Activated naive CD8-positive, alpha-beta T cell treated with anti-CD3 and anti-CD28 coated beads, Interleukin-2, amount 10 ng/mL, durations not matched to agents 7 days and 5 days (primary cell): ENCODE data around the gene CD1B. TPM values are rescaled to one million over a fixed set of nuclear protein-coding genes. Genes with fewer than 3 reads are reported as not detected.
"Not testable (repeated sequence)": the region's sequence is repeated elsewhere in the genome, so short reads cannot be mapped to it uniquely, and the experiment has no call there.

Experiments used
- ATAC-seq: fragments of 150-1000 bp; cut with Tn5 transposase; one replicate; pipeline ENCODE4 v1.10.0; 2021; ENCODE audit warnings: low read depth, moderate library complexity
- POLR2A ChIA-PET: fragments of 350-600 bp; sonication (Branson Sonifier 250); formaldehyde crosslinking; loops from one replicate; lab custom pipeline; 2021; ENCODE audit warnings: antibody characterized with exemption; lab: Charles Lee
- DNase-seq: peaks from one replicate; pipeline ENCODE4 v3.0.0; 2021
- H3K27ac Mint-ChIP-seq: one replicate; pipeline ENCODE4 v1.8.0; 2022; ENCODE audit warnings: mild to moderate bottlenecking, mixed read lengths
- H3K27me3 Mint-ChIP-seq: one replicate; pipeline ENCODE4 v1.8.0; 2022; ENCODE audit warnings: mild to moderate bottlenecking, moderate library complexity, mixed read lengths
- H3K36me3 Mint-ChIP-seq: one replicate; pipeline ENCODE4 v1.8.0; 2021; ENCODE audit warnings: mild to moderate bottlenecking, mixed read lengths
- H3K4me1 Mint-ChIP-seq: one replicate; pipeline ENCODE4 v1.8.0; 2021; ENCODE audit warnings: mixed read lengths
- H3K4me3 Mint-ChIP-seq: one replicate; pipeline ENCODE4 v1.8.0; 2022; ENCODE audit warnings: mild to moderate bottlenecking, moderate library complexity, mixed read lengths
- H3K9me3 Mint-ChIP-seq: one replicate; pipeline ENCODE4 v1.8.0; 2021; ENCODE audit warnings: mixed read lengths
- total RNA-seq, 2 experiments: library from RNA; stranded (reverse); gene quantifications; one replicate each; pipeline ENCODE4 v1.2.3, GENCODE V29; 2021

CD1B gene
- total RNA-seq, 2 experiments from 2014 or later: not detected

DNA sequence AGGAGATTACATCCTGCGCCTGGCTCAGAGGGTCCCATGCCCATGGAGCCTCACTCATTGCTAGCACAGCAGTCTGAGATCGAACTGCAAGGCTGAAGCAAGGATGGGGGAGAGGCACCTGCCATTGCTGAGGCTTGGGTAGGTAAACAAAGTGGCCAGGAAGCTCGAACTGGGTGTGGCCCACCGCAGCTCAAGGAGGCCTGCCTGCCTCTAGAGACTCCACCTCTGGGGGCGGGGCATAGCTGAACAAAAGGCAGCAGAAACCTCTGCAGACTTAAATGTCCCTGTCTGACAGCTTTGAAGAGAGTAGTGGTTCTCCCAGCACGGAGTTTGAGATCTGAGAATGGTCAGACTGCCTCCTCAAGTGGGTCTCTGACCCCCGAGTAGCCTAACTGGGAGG lies 5.1 kb upstream of the CD1B start:
- ATAC-seq, H3K4me3 Mint-ChIP-seq, DNase-seq, H3K27ac Mint-ChIP-seq, POLR2A ChIA-PET, H3K27me3 Mint-ChIP-seq, H3K9me3 Mint-ChIP-seq, H3K36me3 Mint-ChIP-seq: not testable (repeated sequence)
- H3K4me1 Mint-ChIP-seq: peaks cover 10% of the 10 kb centered on the region

- no peak overlapping the region for H3K27ac Mint-ChIP-seq
- H3K4me3 Mint-ChIP-seq: no peak overlapping the region
- no peak for ATAC-seq
- peaks cover 10% of the 10 kb centered on the region for H3K4me1 Mint-ChIP-seq
- H3K36me3 Mint-ChIP-seq: no peaks in the 10 kb centered on the region
- H3K27me3 Mint-ChIP-seq: peaks cover 3% of the 10 kb centered on the region
- POLR2A ChIA-PET: no interaction called here
- peaks cover 1% of the 10 kb centered on the region for H3K9me3 Mint-ChIP-seq
- no peak for DNase-seq
Observed at GRCh38 chr1:158335213-158335532, 3.8 kb upstream of the CD1B start.

DNA sequence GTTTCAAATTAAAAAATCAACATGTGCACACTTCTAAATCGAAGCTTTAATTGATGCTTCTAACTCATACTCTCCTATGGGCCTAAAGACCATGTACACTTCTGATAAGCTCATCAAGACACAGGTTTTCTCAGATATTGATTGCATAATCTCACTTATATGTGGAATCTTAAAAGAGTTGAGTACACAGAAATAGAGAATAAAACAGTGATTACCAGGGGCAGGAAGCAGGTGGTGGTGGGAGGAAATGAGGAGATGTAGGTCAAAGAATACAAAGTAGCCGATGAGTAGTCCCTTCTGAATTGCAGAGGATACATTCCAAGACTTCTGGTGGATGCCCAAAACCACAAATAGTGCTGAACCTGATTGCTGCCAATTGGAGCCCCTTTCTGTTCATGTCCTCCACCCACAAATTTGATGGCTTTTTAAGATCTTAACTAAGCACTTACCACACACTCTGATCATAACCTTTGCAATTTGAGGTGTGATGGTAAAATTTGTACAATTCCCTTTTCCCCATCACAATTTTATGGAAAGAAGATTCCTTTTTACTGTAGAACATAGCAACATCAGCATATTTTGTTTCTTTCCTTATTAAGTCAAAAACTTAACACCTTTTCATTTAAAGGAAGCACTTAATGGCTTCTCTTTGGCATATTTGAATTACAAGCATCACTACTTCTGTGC lies 3.3 kb upstream of the CD1B start:
- Mint-ChIP-seq H3K9me3 (peaks cover 1% of the 10 kb centered on the region), H3K4me3 (no peak overlapping the region)

DNA sequence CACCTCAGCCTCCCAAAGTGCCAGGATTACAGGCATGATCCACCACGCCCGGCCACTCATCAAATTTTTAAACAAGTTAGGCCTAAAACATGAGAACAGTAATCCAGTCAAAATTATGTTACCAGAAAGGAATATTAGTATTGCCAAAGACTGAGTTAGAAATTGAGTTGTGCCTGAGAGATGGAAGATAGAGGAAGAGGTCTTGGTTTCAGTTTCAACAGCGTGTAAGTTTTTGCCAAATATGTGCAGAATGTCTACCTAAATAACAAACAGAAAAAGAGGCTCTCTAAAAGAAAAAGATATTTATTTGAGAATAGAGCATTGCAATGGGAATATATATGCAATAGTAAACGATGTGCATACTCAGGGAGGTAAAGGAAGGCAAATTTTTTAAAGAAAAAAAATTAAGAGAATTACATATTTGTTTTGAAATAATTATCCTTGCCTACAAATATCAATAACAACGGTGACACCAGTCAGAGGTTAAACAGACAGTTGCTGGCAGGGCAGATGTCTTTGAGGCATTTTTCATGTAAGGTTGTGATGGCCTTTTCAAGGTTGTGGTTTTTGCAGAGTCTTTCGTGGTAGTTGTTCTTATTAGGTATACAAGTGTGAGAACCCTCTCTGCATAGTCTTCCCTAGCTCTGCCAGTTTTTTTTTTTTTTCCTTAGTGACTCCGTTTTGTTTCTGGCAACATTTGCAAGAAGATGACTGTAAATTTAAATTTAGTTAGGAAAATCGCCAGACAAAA lies 2.2 kb upstream of the CD1B start:
- H3K4me1 Mint-ChIP-seq: peaks cover 10% of the 10 kb centered on the region
- DNase-seq (no peak), ATAC-seq (no peak)
- POLR2A ChIA-PET: no interaction called here
- H3K9me3 Mint-ChIP-seq: peaks cover 1% of the 10 kb centered on the region
- H3K27ac Mint-ChIP-seq: no peak overlapping the region
- no peaks in the 10 kb centered on the region for H3K36me3 Mint-ChIP-seq
- no peak overlapping the region for H3K4me3 Mint-ChIP-seq
- peaks cover 3% of the 10 kb centered on the region for H3K27me3 Mint-ChIP-seq

More for the DNA sequence above, 3.3 kb upstream of the CD1B start:
- ATAC-seq (no peak), DNase-seq (no peak)
- H3K27me3 Mint-ChIP-seq: peaks cover 3% of the 10 kb centered on the region
- peaks cover 10% of the 10 kb centered on the region for H3K4me1 Mint-ChIP-seq
- POLR2A ChIA-PET: no interaction called here
- no peaks in the 10 kb centered on the region for H3K36me3 Mint-ChIP-seq
- H3K27ac Mint-ChIP-seq: no peak overlapping the region

DNA sequence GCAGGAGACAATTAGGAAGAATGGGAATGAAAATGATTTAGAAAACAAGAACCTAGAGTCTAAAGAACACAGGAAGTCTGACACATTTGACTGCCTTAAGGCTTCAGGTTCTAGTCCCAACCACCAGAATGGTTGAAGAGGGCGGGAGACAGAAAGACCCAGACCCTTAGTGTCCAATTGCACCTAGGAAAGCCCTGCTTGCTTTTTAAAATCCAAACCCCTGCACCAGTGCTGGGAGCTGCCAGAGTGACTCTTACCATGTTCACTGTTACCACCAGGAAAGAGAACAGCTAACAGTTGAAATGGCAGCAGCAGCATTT lies 265 bp downstream of the CD1B start:
- POLR2A ChIA-PET: no interaction called here
- ATAC-seq (no peak), DNase-seq (no peak)
- Mint-ChIP-seq H3K4me3 (no peak overlapping the region), H3K9me3 (no peaks in the 10 kb centered on the region), H3K36me3 (no peaks in the 10 kb centered on the region), H3K4me1 (peaks cover 10% of the 10 kb centered on the region), H3K27ac (no peak overlapping the region), H3K27me3 (peaks cover 3% of the 10 kb centered on the region)

GRCh38 chr1:158330391-158331105 lies 783 bp downstream of the CD1B start:
- Mint-ChIP-seq H3K9me3 (no peaks in the 10 kb centered on the region), H3K4me3 (no peak overlapping the region), H3K27me3 (peaks cover 3% of the 10 kb centered on the region), H3K36me3 (no peaks in the 10 kb centered on the region), H3K27ac (no peak overlapping the region), H3K4me1 (peaks cover 10% of the 10 kb centered on the region)
- POLR2A ChIA-PET: no interaction called here
- DNase-seq: no peak
- ATAC-seq: no peak

DNA sequence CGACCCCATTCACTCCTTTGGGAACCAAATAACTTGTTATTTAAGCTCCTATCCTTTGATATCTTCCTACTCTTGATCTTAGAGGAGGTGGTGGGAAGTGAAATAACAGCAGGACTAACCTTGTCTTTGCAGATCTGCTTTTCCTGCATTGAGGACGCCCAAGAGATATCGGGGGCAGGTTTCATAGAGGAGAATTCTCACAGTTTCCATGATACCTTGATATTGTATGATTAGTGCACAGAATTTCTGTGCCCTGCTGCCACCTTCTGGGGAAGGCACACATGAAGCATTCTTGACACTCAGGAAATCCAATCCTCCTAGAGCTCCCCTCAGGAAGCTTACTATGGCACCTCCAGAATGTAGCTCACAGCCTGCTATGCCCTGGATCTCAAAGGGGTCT lies 1.6 kb downstream of the CD1B start:
- H3K27me3 Mint-ChIP-seq: peaks cover 3% of the 10 kb centered on the region
- no peak for ATAC-seq
- H3K4me1 Mint-ChIP-seq: peaks cover 10% of the 10 kb centered on the region
- no peaks in the 10 kb centered on the region for H3K9me3 Mint-ChIP-seq
- no peak for DNase-seq
- no peak overlapping the region for H3K27ac Mint-ChIP-seq
- POLR2A ChIA-PET: no interaction called here
- no peak overlapping the region for H3K4me3 Mint-ChIP-seq
- no peaks in the 10 kb centered on the region for H3K36me3 Mint-ChIP-seq

DNA sequence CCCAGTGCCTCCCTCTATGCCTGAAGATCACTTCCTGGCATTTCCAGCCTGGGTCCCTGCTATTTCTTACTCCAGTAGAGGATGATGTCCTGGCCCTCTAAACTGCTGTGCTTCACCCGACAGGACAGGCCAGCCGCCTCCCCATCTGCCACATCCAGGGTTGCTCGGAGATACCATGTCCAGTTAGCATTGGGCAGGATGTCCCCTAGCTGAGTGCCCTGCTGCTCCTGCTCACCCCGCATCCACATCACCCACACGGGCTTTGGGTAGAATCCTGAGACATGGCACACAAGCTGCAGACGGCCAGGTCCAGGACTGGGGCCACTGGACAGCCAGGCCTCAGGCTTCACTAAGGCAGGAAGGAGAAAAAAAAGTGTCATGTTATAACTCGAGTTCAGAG lies 2.0 kb downstream of the CD1B start:
- H3K4me3 Mint-ChIP-seq: no peak overlapping the region
- ATAC-seq: no peak
- H3K4me1 Mint-ChIP-seq: peaks cover 7% of the 10 kb centered on the region
- H3K36me3 Mint-ChIP-seq: no peaks in the 10 kb centered on the region
- H3K9me3 Mint-ChIP-seq: no peaks in the 10 kb centered on the region
- POLR2A ChIA-PET: no interaction called here
- H3K27ac Mint-ChIP-seq: no peak overlapping the region
- DNase-seq: no peak
- peaks cover under 1% of the 10 kb centered on the region for H3K27me3 Mint-ChIP-seq

DNA sequence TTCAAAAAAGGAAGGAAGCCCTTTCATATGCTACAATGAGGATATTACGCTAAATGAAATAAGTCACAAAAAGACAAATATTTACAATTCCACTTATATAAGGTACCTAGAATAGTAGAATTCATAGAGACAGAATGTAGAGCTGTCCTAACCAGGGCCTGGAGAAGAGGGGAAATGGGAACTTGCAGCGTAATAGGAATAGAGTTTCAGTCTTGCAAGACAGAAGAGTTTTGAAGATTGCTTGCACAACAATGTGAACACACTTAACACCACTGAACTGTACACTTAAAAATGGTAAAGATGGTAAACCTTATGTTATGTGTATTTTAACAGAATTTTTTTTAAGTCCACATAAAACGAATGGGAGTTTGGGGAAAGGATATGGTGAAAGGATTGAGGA lies 2.9 kb downstream of the CD1B start:
- ATAC-seq (no peak), DNase-seq (no peak)
- Mint-ChIP-seq H3K27ac (no peak overlapping the region), H3K4me1 (peaks cover 3% of the 10 kb centered on the region), H3K9me3 (no peaks in the 10 kb centered on the region), H3K4me3 (no peak overlapping the region), H3K36me3 (no peaks in the 10 kb centered on the region), H3K27me3 (no peaks in the 10 kb centered on the region)
- POLR2A ChIA-PET: no interaction called here

GRCh38 chr1:158327481-158327880 lies 3.9 kb downstream of the CD1B start:
- no peaks in the 10 kb centered on the region for H3K27me3 Mint-ChIP-seq
- H3K9me3 Mint-ChIP-seq: no peaks in the 10 kb centered on the region
- ATAC-seq (no peak), DNase-seq (no peak)
- no peaks in the 10 kb centered on the region for H3K36me3 Mint-ChIP-seq
- POLR2A ChIA-PET: no interaction called here
- no peak overlapping the region for H3K27ac Mint-ChIP-seq
- no peak overlapping the region for H3K4me3 Mint-ChIP-seq
- no peaks in the 10 kb centered on the region for H3K4me1 Mint-ChIP-seq

DNA sequence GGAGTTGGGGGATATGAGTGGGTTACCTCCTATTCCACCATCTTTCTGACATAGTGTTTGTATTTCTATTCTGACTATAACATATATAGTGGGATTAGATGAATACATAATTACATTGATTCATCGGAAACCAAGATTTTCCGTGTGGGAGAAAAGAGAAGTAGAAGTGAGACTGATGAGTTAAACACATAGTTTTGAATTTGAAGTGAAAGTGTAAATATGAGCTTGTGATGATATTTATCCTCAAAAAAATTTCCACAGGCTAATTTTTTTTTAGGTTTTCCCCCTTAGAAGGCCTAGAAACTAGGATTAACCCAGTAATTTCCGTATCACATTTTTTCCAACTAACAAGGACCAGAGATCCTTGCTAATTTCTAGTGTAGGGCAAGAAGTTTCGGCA lies 6.9 kb downstream of the CD1B start:
- no peaks in the 10 kb centered on the region for H3K4me1 Mint-ChIP-seq
- ATAC-seq: no peak

DNA sequence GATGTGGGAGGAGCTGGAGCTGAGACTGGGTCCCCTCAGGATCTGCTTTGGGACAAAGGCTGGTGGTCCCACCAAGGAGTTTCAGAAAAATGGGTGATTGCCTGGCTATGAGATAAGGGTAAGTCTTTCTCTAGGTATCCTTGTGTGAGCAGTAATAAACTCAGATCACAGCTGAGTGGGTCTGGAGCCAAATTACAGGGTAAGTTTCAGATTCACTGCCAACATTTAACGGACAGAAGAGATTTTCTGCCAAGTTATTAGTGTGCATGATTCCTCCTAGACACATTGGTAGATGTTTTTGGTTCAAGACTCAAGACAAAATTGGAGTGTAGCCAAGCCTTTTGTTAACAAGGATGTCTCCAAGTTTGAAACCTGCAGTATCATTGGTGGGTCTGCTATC lies 7.5 kb downstream of the CD1B start:
- no peaks in the 10 kb centered on the region for H3K9me3 Mint-ChIP-seq
- DNase-seq (no peak), ATAC-seq (no peak)
- H3K27ac Mint-ChIP-seq: no peak overlapping the region
- H3K4me3 Mint-ChIP-seq: no peak overlapping the region
- H3K27me3 Mint-ChIP-seq: peaks cover 4% of the 10 kb centered on the region
- no peaks in the 10 kb centered on the region for H3K4me1 Mint-ChIP-seq
- H3K36me3 Mint-ChIP-seq: peaks cover 1% of the 10 kb centered on the region
- POLR2A ChIA-PET: no interaction called here

More for the DNA sequence above, 6.9 kb downstream of the CD1B start:
- Mint-ChIP-seq H3K9me3 (no peaks in the 10 kb centered on the region), H3K27ac (no peak overlapping the region), H3K4me3 (no peak overlapping the region), H3K27me3 (peaks cover 4% of the 10 kb centered on the region), H3K36me3 (peaks cover 1% of the 10 kb centered on the region)
- no peak for DNase-seq
- POLR2A ChIA-PET: no interaction called here

DNA sequence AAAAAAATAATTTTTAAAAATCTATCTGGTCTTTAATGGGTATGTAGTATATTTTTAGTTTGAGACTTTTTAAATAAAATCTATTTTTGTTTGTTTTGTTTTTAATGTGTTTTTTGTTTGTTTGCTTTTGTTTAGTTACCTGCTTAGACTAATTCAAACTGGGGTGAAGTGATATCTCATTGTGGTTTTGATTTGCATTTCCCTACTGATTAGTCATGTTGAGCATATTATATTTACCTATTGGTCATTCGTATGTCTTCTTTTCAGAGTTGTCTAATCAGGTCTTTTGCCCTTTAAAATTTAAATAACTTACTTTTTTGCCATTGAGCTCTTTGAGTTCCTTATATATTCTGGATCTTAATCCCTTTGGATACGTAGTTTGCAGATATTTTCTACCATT lies 20.3 kb downstream of the CD1B start:
- no peaks in the 10 kb centered on the region for H3K27me3 Mint-ChIP-seq
- DNase-seq (no peak), ATAC-seq (no peak)
- peaks cover 3% of the 10 kb centered on the region for H3K9me3 Mint-ChIP-seq
- H3K27ac Mint-ChIP-seq: no peak overlapping the region
- POLR2A ChIA-PET: no interaction called here
- no peaks in the 10 kb centered on the region for H3K36me3 Mint-ChIP-seq
- no peaks in the 10 kb centered on the region for H3K4me1 Mint-ChIP-seq
- H3K4me3 Mint-ChIP-seq: no peak overlapping the region

DNA sequence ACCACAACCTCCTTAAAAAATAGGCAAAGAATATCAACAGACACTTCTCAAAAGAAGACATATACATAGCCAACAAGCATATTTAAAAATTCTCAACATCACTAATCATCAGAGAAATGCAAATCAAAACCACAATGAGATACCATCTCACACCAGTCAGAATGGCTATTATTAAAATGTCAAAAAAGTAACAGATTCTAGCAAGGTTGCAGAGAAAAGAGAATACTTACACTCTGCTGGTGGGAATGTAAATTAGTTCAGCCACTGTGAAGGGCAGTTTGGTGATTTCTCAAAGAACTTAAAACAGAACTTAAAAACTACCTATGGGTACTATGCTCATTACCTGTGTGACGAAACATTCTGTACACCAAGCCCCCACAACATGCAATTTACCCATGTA lies 20.7 kb downstream of the CD1B start:
- POLR2A ChIA-PET: no interaction called here

More for the DNA sequence above, 20.7 kb downstream of the CD1B start:
- no peaks in the 10 kb centered on the region for H3K4me1 Mint-ChIP-seq
- DNase-seq (no peak), ATAC-seq (no peak)
- H3K27me3 Mint-ChIP-seq: no peaks in the 10 kb centered on the region
- no peak overlapping the region for H3K4me3 Mint-ChIP-seq
- H3K36me3 Mint-ChIP-seq: no peaks in the 10 kb centered on the region
- H3K9me3 Mint-ChIP-seq: peaks cover 3% of the 10 kb centered on the region
- no peak overlapping the region for H3K27ac Mint-ChIP-seq
